UCSD-AML1 (cell line): ENCODE measurements around the gene STMN3.

Experiments
- DNase-seq: peaks from one replicate; lab custom pipeline; 2025; ENCODE audit not compliant: unreplicated experiment; lab: John Stamatoyannopoulos, UW

The STMN3 gene

GRCh38 chr20:63590218-63591146 is 62.7 kb downstream of the STMN3 start:
- no peak for DNase-seq
